H1 (cell line): ENCODE data around the gene HMX1. TPM values are rescaled to one million over a fixed set of nuclear protein-coding genes. Genes with fewer than 3 reads are reported as not detected.

ENCODE experiments used
- CTCF ChIA-PET: fragments of 300-600 bp; sonication (Branson Sonifier 250); formaldehyde crosslinking; loops from one replicate; lab custom pipeline; 2021; ENCODE audit not compliant: partially characterized antibody; lab: Charles Lee
- POLR2A ChIA-PET: fragments of 300-600 bp; sonication (Branson Sonifier 250); formaldehyde crosslinking; loops from one replicate; lab custom pipeline; 2021; ENCODE audit warnings: inconsistent platforms; ENCODE audit not compliant: partially characterized antibody; lab: Charles Lee
- DNase-seq, 2 experiments: peaks; one replicate each; pipeline versions ENCODE4 v3.0.0 to v3.0.0-alpha.2; 2010 to 2022; ENCODE audit warnings: low spot score in 2 of 2, low read depth in 1 of 2, mixed read lengths in 1 of 2
- FAIRE-seq: peaks from 2 replicates; lab custom pipeline; 2011; peaks lifted over from hg19 to GRCh38; lab: Jason Lieb, UNC
- H2AFZ ChIP-seq: 2 replicates; pipeline ENCODE4 v1.8.1; 2012; ENCODE audit warnings: low read length, inconsistent platforms
- H2AK5ac ChIP-seq: 2 replicates; pipeline ENCODE4 v1.6.1; 2013; ENCODE audit warnings: low read depth, low read length
- H2BK120ac ChIP-seq: replicated peaks from 2 replicates; pipeline ENCODE3; 2013; ENCODE audit warnings: low read depth, low read length, inconsistent platforms
- H2BK12ac ChIP-seq: 2 replicates; pipeline ENCODE4 v1.6.1; 2013; ENCODE audit warnings: low read depth, low read length
- H2BK15ac ChIP-seq: 2 replicates; pipeline ENCODE4 v1.6.1; 2013; ENCODE audit warnings: low read length
- H2BK20ac ChIP-seq: 2 replicates; pipeline ENCODE4 v1.6.1; 2013; ENCODE audit warnings: low read length
- H2BK5ac ChIP-seq: 2 replicates; pipeline ENCODE4 v1.6.1; 2013; ENCODE audit warnings: low read depth, low read length
- H3K14ac ChIP-seq: 2 replicates; pipeline ENCODE4 v1.6.1; 2013; ENCODE audit warnings: inconsistent platforms; ENCODE audit not compliant: insufficient read length
- H3K18ac ChIP-seq: 2 replicates; pipeline ENCODE4 v1.6.1; 2013; ENCODE audit warnings: low read length; ENCODE audit errors: extremely low read depth
- H3K23ac ChIP-seq: 2 replicates; pipeline ENCODE4 v1.6.1; 2013; ENCODE audit warnings: inconsistent platforms; ENCODE audit not compliant: insufficient read length
- H3K23me2 ChIP-seq: 2 replicates; pipeline ENCODE4 v1.6.1; 2013; ENCODE audit warnings: low read depth, low read length
- H3K27ac ChIP-seq: 2 replicates; pipeline ENCODE4 v1.6.1; 2011; ENCODE audit warnings: low read depth, low read length, inconsistent platforms
- H3K27me3 ChIP-seq, 4 experiments: replicated peaks in 1 of 4; 1 replicate in 1 of 4; 2 replicates in 3 of 4; pipeline versions ENCODE4 v1.6.1 to v1.8.1; 2011 to 2013; ENCODE audit warnings: low read length in 3 of 4, mild to moderate bottlenecking in 3 of 4, inconsistent platforms in 2 of 4, mixed read lengths in 2 of 4, moderate library complexity in 1 of 4; ENCODE audit not compliant: control insufficient read depth in 3 of 4, insufficient read depth in 3 of 4; ENCODE audit errors: extremely low read depth in 1 of 4
- H3K36me3 ChIP-seq, 4 experiments: 2 replicates each; pipeline versions ENCODE4 v1.6.1 to v1.8.1; 2011 to 2013; ENCODE audit warnings: mild to moderate bottlenecking in 4 of 4, low read length in 3 of 4, moderate library complexity in 2 of 4, control low read depth in 1 of 4, inconsistent platforms in 1 of 4; ENCODE audit not compliant: insufficient read depth in 4 of 4, control insufficient read depth in 2 of 4
- H3K4ac ChIP-seq: replicated peaks from 2 replicates; pipeline ENCODE3; 2013; ENCODE audit warnings: low read length, low read depth, mixed read lengths, inconsistent platforms; ENCODE audit not compliant: insufficient read length
- H3K4me1 ChIP-seq, 4 experiments: replicated peaks in 1 of 4; 1 replicate in 1 of 4; 2 replicates in 3 of 4; pipeline versions ENCODE4 v1.6.1 to v1.8.1; 2011 to 2013; ENCODE audit warnings: low read length in 3 of 4, inconsistent platforms in 2 of 4, mixed read lengths in 1 of 4; ENCODE audit not compliant: insufficient read depth in 4 of 4, control insufficient read depth in 3 of 4
- H3K4me2 ChIP-seq, 2 experiments: 2 replicates each; pipeline versions ENCODE4 v1.6.1 to v1.8.1; 2011 to 2013; ENCODE audit warnings: low read depth in 2 of 2, low read length in 2 of 2, control low read depth in 1 of 2, inconsistent platforms in 1 of 2, mild to moderate bottlenecking in 1 of 2; ENCODE audit not compliant: insufficient read depth in 1 of 2
- H3K4me3 ChIP-seq, 4 experiments: fragments of 200-600, 300-600 bp in 1 of 4; sonication (generic), shearing (Covaris generic), sonication (Bioruptor Twin) in 1 of 4; 2 replicates each; pipeline versions ENCODE4 v1.5.1 to v1.8.1; 2011 to 2016; ENCODE audit warnings: low read length in 4 of 4, low read depth in 3 of 4, control low read depth in 2 of 4, inconsistent platforms in 2 of 4, mild to moderate bottlenecking in 2 of 4, mixed read lengths in 1 of 4, moderate library complexity in 1 of 4; ENCODE audit not compliant: insufficient read depth in 2 of 4; ENCODE audit errors: extremely low read depth in 1 of 4
- H3K56ac ChIP-seq: replicated peaks from 2 replicates; pipeline ENCODE3; 2013; ENCODE audit warnings: low read depth, mild to moderate bottlenecking, mixed read lengths, low read length, inconsistent platforms; ENCODE audit not compliant: insufficient read length
- H3K79me1 ChIP-seq: 2 replicates; pipeline ENCODE4 v1.6.1; 2013; ENCODE audit warnings: low read depth, low read length, control low read depth
- H3K79me2 ChIP-seq, 2 experiments: 2 replicates each; pipeline versions ENCODE4 v1.6.1 to v1.8.1; 2012 to 2013; ENCODE audit warnings: low read length in 2 of 2, mild to moderate bottlenecking in 2 of 2, inconsistent platforms in 1 of 2; ENCODE audit not compliant: insufficient read depth in 2 of 2, control insufficient read depth in 1 of 2
- H3K9ac ChIP-seq, 4 experiments: replicated peaks in 1 of 4; 1 replicate in 1 of 4; 2 replicates in 3 of 4; pipeline versions ENCODE4 v1.6.1 to v1.8.1; 2011 to 2013; ENCODE audit warnings: low read depth in 3 of 4, low read length in 3 of 4, control low read depth in 2 of 4, mild to moderate bottlenecking in 2 of 4, moderate library complexity in 2 of 4, inconsistent platforms in 1 of 4; ENCODE audit errors: extremely low read depth in 1 of 4
- H3K9me3 ChIP-seq, 2 experiments: 2 replicates each; pipeline versions ENCODE4 v1.6.1 to v1.8.1; 2012 to 2013; ENCODE audit warnings: mild to moderate bottlenecking in 2 of 2, moderate library complexity in 2 of 2, control low read depth in 1 of 2, inconsistent platforms in 1 of 2, low read depth in 1 of 2, low read length in 1 of 2, mixed read lengths in 1 of 2; ENCODE audit not compliant: insufficient read depth in 2 of 2
- H4K20me1 ChIP-seq, 2 experiments: replicated peaks in 1 of 2; 2 replicates each; pipeline versions ENCODE3 to v1.8.1; 2011 to 2013; ENCODE audit warnings: inconsistent platforms in 2 of 2, low read length in 2 of 2, mild to moderate bottlenecking in 1 of 2; ENCODE audit not compliant: insufficient read depth in 2 of 2, control insufficient read depth in 1 of 2
- H4K5ac ChIP-seq: 2 replicates; pipeline ENCODE4 v1.6.1; 2013; ENCODE audit warnings: low read length, low read depth, mixed read lengths, inconsistent platforms; ENCODE audit not compliant: insufficient read length
- H4K8ac ChIP-seq: 2 replicates; pipeline ENCODE4 v1.8.0; 2013; ENCODE audit warnings: mild to moderate bottlenecking, moderate library complexity, low read length, inconsistent platforms; ENCODE audit not compliant: insufficient read depth; ENCODE audit errors: extremely low read depth
- H4K91ac ChIP-seq: replicated peaks from 2 replicates; pipeline ENCODE3; 2013; ENCODE audit warnings: low read length, mixed read lengths, inconsistent platforms; ENCODE audit not compliant: insufficient read length
- ATF2 ChIP-seq: IDR thresholded peaks from 2 replicates; pipeline ENCODE4 v1.6.1; 2012; ENCODE audit warnings: low read length, inconsistent platforms
- CBX5 ChIP-seq: fragments of 300-800, 300-1000 bp; sonication (generic); IDR thresholded peaks from 2 replicates; pipeline ENCODE4 v1.7.1; 2016; ENCODE audit warnings: antibody characterized with exemption, low read length, low read depth
- CBX8 ChIP-seq: fragments of 300-800, 300-1000 bp; sonication (generic); IDR thresholded peaks from 2 replicates; pipeline ENCODE4 v1.7.1; 2016; ENCODE audit warnings: low read depth, low read length, borderline replicate concordance
- CHD1 ChIP-seq: IDR thresholded peaks from 2 replicates; pipeline ENCODE4 v1.6.1; 2012; ENCODE audit warnings: low read depth, low read length, improper control_type of control experiment
- CHD2 ChIP-seq: IDR thresholded peaks from 2 replicates; pipeline ENCODE4 v1.6.1; 2012; ENCODE audit warnings: low read length, improper control_type of control experiment
- JUND ChIP-seq: IDR thresholded peaks from 2 replicates; pipeline ENCODE4 v1.6.1; 2011; ENCODE audit warnings: mild to moderate bottlenecking, improper control_type of control experiment, low read length
- TAF1 ChIP-seq: IDR thresholded peaks from 2 replicates; pipeline ENCODE4 v1.6.1; 2011; ENCODE audit warnings: mild to moderate bottlenecking, low read depth, low read length
- TBP ChIP-seq: IDR thresholded peaks from 2 replicates; pipeline ENCODE4 v1.6.1; 2011; ENCODE audit warnings: low read depth, low read length, improper control_type of control experiment
- ZNF274 ChIP-seq: IDR thresholded peaks from 2 replicates; pipeline ENCODE4 v1.7.0; 2012; ENCODE audit warnings: low read length, borderline replicate concordance; ENCODE audit errors: extremely low read depth
- WGBS, 2 experiments: shearing (Covaris generic) in 1 of 2; methylation state at CpG; one replicate each; pipeline versions ENCODE4 v1.1.6 to v1.1.7; 2013 to 2015; ENCODE audit warnings: low lambda C conversion rate in 2 of 2, mixed read lengths in 2 of 2, inconsistent platforms in 1 of 2, low coverage in 1 of 2, missing lambda C conversion rate in 1 of 2; ENCODE audit not compliant: insufficient replicate concordance in 2 of 2, insufficient coverage in 1 of 2, insufficient read length in 1 of 2; ENCODE audit errors: extremely low coverage in 1 of 2, missing lambda C conversion rate in 1 of 2; 5-methylcytosine and 5-hydroxymethylcytosine counted together
- polyA plus RNA-seq, 7 experiments: library from polyadenylated mRNA; depleted of rRNA in 3 of 7; stranded (reverse) in 5 of 7; unstranded in 2 of 7; fragments of >200 nt in 5 of 7; fragments of 200-250 nt in 2 of 7; gene quantifications; 1 replicate in 5 of 7; 2 replicates in 1 of 7; 4 replicates in 1 of 7; pipeline versions ENCODE4 v1.2.1 to v1.2.3, GENCODE V29; 2011 to 2013; ENCODE audit warnings: missing spikeins in 2 of 7, mixed read lengths in 2 of 7
- total RNA-seq: library from RNA; stranded (reverse); fragmentation: NEBNext Ultra II Directional; extraction: Animal tissue kit (Norgen Biotek cat#: 25700); gene quantifications from 2 replicates; pipeline ENCODE4 v1.2.1, GENCODE V29; 2021

Gene HMX1
- total and polyA plus RNA-seq, 2 of the 8 experiments (the other 6 are each of a cell fraction or from before 2014, with no cell fraction given) = 0.26 TPM; not detected in 1

DNA sequence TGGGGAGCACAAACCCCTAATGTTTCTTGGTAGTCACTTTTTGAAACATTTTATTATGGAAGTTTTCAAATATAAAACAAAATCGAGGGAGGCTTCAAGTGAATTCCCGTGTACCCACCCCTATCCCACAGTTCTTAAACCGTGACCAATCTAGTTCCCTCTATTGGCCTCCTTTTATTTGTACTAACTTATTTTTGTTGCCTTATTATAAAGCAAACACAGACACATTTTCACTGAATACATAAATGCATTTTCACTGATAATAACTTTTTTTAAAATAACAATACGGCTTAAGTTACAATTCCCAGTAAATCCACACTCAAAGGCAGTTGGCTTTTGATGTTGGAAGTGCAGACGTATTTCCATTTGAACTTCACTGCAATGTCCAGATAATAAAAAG, 9.3 kb downstream of the HMX1 start:
- no peak for FAIRE-seq

More for the DNA sequence above, 9.3 kb downstream of the HMX1 start:
- H3K27me3 ChIP-seq = peaks cover 98 to 99% (median 99%) of the 10 kb centered on the region in 4 experiments
- POLR2A ChIA-PET = no interaction called here
- H2BK20ac ChIP-seq = no peak overlapping the region
- H3K14ac ChIP-seq = no peak overlapping the region
- H3K4me1 ChIP-seq = peaks cover 3 to 35% (median 20%) of the 10 kb centered on the region in 4 experiments
- H2BK15ac ChIP-seq = no peak overlapping the region
- no peak for DNase-seq
- TF ChIP-seq TBP (no peak), CBX5 (no peak), CBX8 (0 out of 2 replicates have a peak, but pooled peaks have one; percentile 36), CHD1 (no peak), TAF1 (no peak), ATF2 (no peak), CHD2 (no peak), JUND (no peak), ZNF274 (no peak)
- H3K23me2 ChIP-seq = no peaks in the 10 kb centered on the region; the same call in 1 of the 2 replicates
- H4K8ac ChIP-seq = no peak overlapping the region
- no peak overlapping the region for H3K18ac ChIP-seq
- no peak overlapping the region for H3K4ac ChIP-seq
- H2AFZ ChIP-seq = no peak overlapping the region
- H3K36me3 ChIP-seq = peaks cover 0 to 15% (median 0%) of the 10 kb centered on the region in 4 experiments; a peak in 1 of 8 replicates
- WGBS, 2 experiments = 19% methylated on average over 5 of the region's 5 CpGs; no CpG with 5 or more reads in 1 of the 2 experiments
- no peak overlapping the region for H3K4me3 ChIP-seq
- H2BK12ac ChIP-seq = no peak overlapping the region
- no peaks in the 10 kb centered on the region for H3K79me2 ChIP-seq
- H3K56ac ChIP-seq = no peak overlapping the region
- no peak overlapping the region for H3K27ac ChIP-seq
- no peak overlapping the region for H2AK5ac ChIP-seq
- CTCF ChIA-PET = interaction anchor here (2.4 kb wide), 1 partner anchor 24 kb away, joined by 7 read pairs; no protein-coding TSS in a partner anchor
- no peak overlapping the region for H2BK120ac ChIP-seq
- peaks cover 0 to 3% of the 10 kb centered on the region in 2 experiments; a peak in 1 of 4 replicates for H3K9me3 ChIP-seq
- peaks cover 44 to 56% of the 10 kb centered on the region in 2 experiments for H4K20me1 ChIP-seq
- H3K4me2 ChIP-seq = peak overlapping the region in 1 of 2 experiments; percentile 55; a peak in 1 of 4 replicates
- no peak overlapping the region for H3K23ac ChIP-seq
- H3K79me1 ChIP-seq = no peaks in the 10 kb centered on the region
- no peak overlapping the region for H4K91ac ChIP-seq
- H2BK5ac ChIP-seq = no peak overlapping the region
- no peak overlapping the region for H4K5ac ChIP-seq
- no peak overlapping the region for H3K9ac ChIP-seq
